Stimulated activated CD4-positive, alpha-beta T cell treated with anti-CD3 and anti-CD28 coated beads, Interleukin-1b, Interleukin-23, amount 100 ng/mL, for 1 hour (primary cell): ENCODE results near the gene INAFM2.

Experiments
- DNase-seq, 2 donors: peaks; one replicate each; pipeline ENCODE4 v3.0.0-alpha.2; 2020; ENCODE audit warnings: low read depth in 2 of 2

Gene INAFM2

DNA sequence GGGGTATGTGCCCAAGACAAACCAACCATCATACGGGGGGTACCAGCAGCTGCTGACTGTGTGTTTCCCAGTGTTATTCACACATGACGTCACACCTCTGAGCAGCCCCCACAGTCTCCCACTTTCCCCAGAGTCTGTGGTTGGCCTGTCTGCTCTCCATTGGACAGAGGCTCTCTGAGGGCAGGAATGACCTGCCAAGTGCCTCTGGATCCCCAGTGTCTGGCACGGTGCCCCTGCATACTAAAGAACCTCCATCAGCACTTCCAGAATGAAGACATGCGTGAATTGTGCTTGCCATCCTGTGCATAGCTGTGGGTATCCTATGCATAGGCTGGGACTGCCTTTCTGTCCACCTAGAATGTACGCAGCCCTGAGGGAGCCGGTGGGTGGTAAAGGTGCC lies 20.7 kb downstream of the INAFM2 start:
- no peak for DNase-seq

DNA sequence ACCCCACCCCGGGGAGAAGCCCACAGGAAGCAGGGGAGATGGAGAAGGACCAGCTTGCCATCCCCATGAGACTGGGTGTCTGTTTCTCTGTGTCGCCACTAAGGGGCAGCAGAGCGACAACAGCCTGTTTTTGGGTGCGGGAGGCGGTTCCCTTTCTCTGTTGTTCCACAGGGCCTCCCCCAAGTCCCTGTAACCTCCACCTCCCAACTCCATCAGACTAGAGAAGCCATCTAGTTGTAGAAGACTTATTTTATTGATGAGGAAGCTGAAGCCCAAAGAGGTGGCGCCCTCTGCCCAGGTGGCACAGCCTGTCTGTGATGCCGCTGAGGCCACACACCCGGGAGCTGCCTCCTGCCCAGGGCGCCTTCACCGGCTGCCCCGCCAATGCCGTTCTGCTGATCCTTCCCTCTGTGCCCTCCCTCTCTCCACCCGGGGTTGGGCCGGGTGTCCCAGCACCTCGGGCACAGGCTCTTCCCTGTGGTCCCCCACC lies 21.2 kb downstream of the INAFM2 start:
- DNase-seq = peak in 1 of 2 donors; percentile 33

DNA sequence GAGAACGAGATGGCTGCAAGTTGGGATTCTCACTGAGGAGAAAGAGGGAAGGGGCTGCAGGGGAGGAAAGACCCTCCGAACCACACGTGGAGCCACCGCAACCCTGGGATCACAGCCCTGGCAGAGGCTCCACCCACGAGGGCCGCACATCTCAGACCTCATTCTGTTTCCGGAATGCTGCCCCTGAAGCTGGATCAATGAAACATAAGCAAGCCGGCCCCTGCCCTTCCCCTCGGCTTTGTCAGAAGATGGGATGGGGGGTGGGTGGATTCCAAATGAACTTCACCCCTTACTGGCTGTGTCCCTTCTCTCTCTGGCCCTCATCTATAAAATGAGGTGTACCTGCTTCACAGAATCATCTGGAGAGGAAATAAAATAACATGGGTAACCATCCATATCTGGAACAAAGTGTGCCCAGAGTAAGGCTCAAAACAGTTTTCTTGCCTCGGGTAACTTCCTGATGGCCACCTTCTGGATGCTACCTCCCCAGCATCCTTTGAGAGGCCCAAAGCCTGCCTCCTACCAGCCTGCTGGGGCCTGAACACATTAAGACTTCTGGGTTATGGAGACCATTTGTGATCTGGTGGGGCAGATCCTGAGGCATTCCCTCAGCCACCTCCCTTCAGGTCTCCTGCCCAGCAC lies 21.9 kb downstream of the INAFM2 start:
- DNase-seq = no peak

DNA sequence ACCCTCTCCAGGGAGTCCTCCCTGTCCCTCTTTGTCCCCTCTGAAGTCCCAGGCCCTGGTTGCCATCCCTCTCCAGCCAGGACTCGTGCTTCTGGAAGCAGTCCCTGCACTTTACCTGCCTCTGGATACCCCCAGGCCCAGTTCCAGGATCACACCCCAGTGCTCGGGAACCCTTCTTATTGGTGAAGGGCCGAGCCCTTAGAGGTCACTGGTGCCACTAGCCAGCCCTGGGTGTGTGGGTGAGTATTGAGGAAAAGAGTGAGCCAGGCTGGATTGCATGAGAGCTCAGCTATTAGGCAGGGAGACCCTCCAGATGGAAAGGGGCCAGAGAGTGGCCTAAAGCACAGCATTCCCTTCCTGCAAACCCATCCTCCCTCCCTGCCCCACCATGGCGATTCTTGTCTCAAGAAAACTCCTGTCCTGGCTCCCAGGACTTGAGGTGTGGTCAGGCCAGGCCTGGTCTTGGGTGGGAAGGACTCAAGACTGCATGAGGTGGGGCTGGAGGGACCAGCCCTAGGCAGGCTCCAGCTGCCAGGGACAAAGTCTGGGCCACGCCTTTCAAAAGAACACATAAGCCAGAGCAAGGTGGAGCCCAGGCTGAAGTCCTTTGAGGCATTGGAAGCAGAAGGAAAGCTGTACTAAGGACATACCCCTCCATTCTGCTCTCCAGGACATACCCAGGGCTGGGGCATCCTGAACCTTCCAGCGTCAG lies 22.5 kb downstream of the INAFM2 start:
- DNase-seq = no peak

DNA sequence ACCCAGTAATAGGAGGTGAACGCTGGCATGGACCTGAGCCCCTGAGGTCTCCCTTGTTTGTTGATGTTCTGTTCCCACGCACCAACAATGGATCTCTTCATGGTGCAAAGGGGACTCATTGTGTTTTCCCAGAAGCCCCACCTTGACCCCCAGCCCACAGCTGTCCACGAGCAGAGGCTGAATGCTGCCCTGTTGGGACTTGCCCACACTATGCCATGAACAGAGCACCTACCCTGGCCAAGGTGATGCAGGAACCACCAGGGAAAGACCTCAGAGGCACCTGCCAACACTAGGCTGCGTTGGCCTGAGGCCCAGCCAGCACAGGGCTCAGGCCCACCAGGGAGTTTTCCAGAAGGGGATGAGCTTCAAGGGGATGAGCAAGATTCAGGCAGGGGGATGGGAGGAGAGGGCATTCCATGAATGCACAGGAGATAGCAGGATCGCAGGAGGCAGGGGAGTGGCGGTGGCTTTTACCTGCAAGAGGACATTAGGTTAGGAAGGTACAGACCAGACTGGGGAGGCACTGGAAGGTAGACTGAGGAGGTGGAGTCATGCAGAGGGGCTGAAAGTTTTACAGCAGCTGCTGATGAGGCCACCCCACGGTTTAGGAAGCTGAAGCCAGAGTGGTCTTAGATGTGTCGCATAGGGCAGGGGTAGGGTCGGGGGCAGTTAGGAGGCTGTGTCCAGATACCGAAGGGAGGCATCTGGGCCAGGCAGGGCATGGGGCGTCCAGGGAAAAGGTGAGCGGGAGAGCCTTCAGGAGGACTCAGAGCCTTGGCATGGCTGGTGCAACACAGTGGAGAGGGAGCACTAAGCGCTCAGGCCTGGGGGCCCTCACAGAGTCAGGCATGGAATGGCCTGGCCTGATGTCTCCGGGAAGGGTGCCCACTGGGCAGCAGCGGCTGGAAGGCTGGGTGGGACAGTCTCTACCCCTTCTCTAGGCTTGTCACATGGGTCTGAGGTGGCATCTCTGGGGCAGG lies 23.4 kb downstream of the INAFM2 start:
- DNase-seq = no peak

DNA sequence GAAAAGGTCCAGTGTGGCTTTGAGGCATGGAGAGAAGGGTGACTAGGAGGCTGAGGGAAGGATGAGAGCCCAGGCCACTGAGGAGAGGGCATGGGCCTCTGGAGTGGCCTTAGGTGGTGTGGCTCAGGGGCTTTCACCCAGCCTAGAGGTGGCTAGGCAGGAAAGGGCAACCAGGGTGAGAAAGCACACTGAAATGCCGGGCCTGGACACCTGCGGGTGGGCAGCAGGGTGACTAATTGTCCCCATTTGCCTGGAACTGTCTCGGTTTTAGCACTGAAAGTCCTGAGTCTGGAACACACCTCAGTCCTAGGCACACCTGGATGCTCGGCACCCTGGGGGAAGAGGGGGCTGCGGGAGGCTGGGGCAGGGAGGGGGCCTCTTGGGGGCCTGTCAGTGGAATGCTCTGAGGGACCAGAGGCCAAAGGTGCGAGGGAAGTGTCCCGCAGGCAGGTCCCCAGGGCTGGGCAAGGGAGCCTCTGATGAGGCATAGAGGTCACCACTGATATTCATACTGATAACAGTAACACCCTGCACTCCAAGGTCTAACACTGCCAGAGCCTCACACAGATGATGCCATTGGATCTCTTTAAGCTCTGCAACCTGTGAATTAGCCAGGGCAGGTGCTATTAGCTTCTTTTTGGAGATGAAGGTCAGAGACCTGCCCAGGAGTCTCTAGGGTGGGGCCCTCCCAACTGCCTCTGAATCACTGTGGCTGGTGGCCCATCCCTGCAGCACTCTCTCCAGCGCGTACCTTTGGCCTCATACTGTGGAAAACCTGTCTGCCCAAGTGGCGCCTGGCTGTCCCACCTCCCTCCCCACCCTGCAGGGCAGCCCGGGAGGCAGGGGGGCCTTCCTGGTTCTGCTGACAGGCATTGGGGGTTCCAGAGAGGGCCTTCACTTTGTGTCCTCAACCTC lies 24.3 kb downstream of the INAFM2 start:
- no peak for DNase-seq

DNA sequence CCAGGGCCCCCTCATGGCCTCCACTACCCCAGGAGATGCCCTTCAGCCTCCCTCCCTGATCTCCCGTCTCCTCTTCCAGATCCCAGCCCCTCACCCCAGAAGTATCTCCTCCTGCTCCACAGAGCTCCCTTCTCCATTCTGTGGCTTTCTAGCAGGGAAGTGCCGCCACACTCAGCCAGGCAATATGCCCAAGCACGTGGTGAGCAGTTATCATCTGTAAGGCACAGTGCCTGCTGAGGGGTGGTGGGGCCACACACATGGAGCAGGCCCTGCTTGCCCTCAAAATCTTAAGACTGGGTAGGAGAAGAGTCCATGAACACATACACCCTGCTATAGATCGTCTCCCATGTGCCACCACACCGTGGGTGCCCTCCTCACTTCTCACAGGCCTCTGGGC lies 25.0 kb downstream of the INAFM2 start:
- DNase-seq = no peak

DNA sequence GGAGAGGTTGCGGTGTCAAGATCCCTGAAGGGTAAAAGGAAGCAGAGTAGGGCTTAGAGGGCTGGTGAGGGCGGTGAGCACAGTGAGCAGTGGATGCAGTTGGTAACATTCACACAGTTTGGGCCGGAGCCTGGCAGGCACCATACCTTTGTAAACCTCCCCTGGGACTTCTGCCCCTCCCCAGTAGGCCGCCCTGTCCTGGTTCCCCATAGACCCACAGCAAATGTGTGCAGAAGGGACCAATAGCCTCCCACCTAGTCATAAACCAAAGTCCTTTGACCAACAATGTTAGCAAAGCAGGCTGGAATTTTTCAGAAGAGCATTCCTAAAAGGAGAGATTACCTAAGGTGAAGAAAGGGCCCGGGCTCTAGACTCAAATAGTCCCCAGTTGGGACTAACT lies 25.7 kb downstream of the INAFM2 start:
- DNase-seq = no peak

DNA sequence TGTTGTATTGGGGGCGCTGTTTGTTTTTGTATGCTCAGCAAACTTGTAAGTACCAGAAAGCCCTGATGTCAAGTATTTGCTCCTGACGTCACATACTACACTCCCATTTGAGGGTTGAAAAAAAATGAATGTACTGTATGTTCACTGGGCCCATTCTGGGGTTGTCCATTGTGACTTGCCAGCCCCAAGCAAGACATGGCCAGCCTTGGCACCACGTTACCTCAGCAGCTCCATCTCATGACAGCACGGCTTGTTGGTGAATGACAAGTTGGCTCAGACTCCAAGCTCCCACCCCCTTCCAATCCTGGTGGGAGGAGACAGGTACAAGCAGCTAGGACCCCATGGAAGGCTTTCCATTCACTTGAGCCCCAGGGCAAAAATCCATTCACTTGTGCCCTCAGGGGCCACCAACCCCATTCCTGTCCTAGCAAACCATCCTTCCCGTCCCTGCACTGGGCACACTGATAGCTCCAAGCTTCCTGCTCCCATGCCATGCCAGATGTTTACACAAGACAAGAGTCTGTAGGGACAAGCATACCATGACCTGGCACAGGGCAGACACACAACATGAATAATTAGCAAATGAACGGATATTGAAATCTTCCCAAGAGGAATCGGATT lies 28.9 kb downstream of the INAFM2 start:
- no peak for DNase-seq

DNA sequence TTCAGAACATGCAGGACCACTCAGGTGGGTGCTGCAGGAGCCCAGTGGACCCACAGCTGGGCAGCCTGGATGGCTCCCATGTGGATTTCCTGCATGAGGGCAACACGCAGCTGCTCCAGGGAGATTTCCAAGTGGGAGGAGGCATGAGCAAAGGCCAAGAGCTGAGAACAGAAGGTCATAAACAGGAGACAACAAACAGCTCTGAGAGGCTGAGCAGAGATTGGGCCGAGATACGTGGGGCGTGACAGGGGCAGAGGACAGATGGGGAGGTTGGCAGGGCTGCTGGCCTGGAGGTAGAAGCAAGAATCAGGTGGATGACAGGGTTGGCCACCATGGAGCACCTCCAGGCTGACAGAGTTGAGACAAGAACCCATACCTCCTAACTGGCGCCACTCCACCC lies 30.2 kb downstream of the INAFM2 start:
- DNase-seq = no peak

DNA sequence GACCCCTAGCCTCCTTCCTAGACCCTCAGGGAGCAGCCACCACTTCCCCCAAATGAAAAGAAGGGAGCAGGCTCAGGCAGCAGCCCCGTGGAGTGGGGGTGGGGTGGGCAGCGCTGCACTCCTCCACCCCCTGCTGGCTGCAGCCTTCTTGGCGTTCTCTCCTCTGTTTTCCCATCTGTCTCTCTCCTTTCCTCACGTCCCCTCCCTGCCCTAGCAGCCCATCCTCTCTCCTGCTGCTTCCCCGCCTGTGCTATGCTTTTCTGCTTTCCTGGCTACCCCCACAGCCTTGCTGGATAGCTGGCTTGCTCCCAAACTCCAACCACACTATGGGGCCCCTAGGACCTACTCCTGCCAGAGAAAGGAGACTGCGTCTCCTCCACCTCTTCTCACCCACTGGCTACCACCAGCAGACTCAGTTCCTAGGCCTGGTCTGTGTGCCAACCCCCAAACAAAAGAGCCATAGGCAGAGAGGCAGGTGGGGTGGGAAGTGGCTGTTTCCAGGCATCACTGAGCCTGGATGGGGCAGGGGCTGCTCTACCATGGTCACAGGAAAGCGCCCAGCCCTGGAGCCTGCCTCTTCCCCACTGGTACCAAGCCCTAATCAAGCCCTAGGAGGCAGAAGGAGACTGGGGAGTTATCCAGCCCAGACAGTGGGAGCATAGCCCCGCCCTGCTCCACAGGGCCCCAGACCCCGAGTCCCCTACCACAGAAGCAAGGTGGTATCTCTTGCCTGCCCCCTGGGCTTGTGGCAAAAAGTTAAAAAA lies 31.1 kb downstream of the INAFM2 start:
- DNase-seq = no peak

DNA sequence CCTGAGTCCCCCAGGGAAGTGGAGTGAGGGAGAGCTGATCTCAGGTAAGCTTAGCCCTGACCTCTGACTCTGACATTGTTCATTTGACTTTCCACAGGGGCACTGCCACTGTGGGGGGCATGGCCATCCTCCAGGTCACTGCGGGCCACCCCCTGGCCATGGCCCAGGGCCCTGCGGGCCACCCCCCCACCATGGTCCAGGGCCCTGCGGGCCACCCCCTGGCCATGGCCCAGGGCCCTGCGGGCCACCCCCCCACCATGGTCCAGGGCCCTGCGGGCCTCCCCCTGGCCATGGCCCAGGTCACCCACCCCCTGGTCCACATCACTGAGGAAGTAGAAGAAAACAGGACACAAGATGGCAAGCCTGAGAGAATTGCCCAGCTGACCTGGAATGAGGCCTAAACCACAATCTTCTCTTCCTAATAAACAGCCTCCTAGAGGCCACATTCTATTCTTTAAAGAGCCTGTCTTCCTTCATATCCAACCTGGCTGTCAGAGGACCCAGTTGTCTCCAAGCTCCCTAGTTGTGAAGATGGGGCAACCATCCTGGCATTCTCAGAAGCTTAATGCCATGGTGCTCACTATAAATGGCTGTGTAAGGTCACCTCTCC lies 32.6 kb downstream of the INAFM2 start:
- no peak for DNase-seq

DNA sequence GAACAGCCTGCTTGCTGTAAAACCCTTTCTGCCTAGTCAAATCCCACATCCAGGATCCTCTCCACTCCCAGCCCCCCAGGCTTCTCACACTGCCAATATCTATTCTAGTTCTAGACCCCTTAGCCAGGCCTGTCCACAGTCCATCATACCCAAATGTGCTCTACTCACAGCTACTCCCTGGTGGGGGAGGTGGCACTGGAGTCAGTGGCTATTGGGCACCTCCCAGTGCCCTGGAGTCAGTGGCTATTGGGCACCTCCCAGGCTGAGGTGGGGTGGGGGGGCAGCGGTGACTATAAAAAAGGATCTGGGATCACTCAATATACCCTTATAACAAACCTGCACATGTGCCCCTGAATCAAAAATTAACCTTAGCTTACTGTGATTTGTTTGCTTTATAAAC lies 33.8 kb downstream of the INAFM2 start:
- DNase-seq = no peak

DNA sequence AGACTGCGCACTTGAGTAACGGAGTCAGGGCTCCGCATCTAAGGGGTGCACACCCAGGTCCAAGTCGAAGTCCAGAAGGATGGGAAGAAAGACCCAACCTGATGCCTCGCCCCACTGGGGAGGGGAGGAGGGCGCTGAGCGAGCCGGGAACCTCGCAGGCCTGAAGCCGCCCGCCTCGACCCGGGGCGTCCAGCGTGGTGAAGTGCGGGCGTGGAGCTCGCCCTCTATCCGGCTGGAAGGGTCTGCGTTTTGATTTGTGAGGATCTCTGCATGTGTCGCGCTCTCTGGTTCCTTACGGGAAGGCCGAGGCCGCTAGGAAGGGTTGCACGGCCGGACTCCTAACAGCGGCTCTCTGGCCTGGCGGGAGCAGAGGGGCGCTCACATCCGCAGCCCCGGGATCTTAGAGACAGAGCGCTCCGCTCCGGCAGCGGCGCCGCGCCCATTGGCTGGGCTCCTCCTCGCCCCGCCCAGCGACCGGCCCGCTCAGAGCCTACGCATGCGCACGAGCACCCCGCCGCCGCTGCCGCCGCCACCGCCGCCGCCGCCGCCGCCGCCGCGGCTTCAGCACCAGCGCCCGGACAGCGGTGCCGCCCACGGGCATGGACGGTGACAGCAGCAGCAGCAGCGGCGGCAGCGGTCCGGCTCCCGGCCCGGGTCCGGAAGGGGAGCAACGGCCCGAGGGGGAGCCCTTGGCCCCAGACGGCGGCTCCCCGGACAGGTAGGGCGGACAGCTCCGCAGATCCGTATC lies 34.4 kb downstream of the INAFM2 start, which contains the start of gene DISP2:
Gene DISP2, plus strand, starts transcription at position 497 of the 748 bp plus-strand sequence. Its CDS starts 103 bp downstream, at position 600.
- peak; percentile 85 to 89 for DNase-seq

DNA sequence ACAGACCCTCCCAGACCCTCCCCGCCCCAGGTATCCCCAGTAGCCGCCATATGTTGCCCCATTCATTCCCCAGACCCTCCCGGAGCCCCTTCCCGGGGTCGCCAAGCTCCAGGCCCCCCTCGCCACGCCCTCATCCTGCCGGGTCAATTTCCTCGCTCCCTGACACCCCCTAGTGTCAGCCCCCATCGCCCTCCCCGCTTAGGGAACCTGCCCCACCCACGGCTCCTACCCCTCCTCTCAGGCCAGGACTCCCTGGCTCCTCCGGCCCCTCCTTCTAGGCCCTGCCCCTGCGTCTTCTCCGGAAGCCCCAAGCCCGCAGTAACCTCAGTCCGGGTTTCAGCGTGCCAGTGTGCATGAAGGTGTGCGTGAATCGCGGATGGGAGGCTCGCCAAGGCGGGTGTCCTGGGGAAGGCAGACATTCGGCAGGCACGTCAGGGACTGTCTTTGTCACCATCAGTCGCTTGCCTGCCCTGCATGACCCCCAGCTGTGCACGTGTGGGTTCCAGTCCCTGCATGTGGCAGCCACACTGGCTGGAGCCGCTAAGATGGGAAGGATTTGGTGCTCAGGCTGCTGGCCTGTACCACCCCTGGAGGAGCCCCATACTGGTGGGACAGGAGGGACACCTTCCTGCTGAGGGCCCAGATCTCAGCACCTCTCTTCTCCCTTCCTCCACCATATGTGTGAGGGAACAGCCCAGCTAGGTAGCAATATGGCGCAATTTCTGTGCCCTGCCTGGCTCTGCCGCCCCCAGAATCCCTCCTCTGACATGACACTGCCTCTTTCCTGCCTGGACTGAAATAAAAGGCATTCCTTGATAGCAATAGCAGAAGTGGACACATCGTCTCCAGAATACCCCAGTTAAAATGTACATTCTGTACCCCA lies 35.2 kb downstream of the INAFM2 start:
- no peak for DNase-seq

DNA sequence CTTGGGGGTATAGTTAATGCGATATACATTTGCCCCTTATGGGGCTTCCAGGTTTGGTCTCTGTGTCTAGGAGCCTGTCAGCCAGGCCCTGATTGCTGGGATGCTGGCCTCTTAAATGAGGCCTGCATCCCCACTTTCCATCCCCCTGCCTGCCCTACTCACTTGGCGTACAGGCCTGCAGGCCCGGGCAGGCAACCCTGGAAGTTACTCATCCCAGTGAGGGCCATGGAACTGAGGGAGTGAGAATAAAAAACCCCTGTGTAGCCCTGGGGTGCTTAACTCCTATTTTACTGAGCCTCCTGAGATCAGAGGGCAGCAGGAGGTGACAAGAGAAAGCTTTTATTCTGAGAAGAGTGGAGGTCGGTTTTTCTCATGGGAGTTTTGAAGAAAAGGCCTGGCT lies 36.5 kb downstream of the INAFM2 start:
- DNase-seq = no peak

DNA sequence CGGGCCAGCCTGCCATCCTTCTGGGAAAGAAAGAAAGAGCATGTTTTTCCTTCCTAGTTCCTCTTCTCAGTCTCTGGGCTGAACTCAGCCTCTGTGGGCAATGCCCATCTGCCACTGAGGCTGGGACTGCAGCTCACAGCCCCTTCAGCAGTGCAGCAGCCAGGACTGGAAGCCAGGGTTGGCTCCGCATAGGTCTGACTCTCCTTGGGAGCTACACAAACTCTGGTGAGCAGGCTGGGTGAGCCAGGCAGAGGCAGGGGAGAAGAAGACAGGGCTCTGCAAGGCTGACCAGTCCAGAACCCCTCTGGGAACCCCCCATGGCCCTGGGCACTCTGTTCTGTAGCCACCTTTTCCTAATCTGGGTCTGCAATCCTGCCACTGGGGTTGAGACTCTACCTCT lies 38.1 kb downstream of the INAFM2 start:
- no peak for DNase-seq

DNA sequence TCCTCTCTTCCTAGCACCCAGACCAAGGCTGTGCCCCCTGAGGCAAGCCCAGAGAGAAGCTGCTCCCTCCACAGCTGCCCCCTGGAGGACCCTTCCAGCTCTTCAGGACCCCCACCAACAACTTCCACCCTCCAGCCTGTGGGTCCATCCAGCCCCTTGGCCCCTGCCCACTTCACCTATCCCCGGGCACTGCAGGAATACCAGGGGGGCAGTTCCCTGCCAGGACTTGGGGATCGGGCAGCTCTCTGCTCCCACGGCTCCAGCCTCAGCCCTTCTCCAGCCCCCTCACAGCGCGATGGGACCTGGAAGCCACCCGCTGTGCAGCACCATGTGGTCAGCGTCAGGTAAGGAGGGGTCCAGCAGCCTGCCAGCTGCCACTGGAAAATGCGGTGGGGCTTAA lies 40.1 kb downstream of the INAFM2 start:
- DNase-seq = no peak
